Stimulated activated CD8-positive, alpha-beta memory T cell treated with anti-CD3 and anti-CD28 coated beads, Interleukin-4, amount 100 ng/mL, for 24 hours (primary cell): ENCODE measurements around the gene SLCO1B1.

ENCODE experiments used
- DNase-seq: peaks from one replicate; pipeline ENCODE4 v3.0.0-alpha.2; 2020; ENCODE audit warnings: low read depth

SLCO1B1 gene

DNA sequence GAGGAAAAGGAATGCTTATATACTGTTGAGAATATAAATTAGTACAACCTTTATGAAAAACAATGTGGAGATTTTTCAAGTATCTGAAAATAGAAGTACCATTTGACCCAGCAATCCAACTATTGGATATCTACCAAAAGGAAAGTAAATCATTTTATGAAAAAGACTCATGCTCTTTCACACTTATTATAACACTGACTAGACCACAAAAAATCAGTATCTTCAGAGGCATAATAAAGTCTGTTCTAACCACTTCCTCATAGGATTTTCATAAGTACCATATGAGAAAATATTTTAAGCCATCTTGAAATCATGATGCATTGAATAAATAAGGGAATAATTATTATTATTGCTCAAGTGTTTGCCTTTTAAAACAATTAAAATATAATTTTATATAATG lies 90.8 kb downstream of the SLCO1B1 start:
- DNase-seq, result no peak

DNA sequence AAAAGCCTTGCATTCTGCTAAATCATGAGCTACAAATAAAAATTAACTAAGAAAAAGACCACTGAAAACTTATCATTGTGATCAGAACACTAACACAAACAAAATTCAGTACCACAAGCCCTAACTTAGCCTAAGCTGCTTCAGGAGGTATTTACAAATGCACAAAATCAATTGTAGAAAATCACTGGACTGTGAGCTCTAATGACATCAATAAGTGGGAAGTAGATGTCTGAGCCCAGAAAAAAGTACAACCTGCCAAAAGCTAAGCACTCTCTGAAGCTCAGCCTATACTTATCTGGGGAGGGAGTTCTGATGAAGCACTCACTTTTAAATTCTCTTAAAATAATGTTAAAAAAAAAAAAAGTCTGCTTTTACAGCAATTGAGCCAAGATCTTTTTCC lies 92.9 kb downstream of the SLCO1B1 start:
- DNase-seq, result no peak

- DNase-seq, result no peak
These were observed 103.4 kb downstream of the SLCO1B1 start for GRCh38 chr12:21234395-21234794.

DNA sequence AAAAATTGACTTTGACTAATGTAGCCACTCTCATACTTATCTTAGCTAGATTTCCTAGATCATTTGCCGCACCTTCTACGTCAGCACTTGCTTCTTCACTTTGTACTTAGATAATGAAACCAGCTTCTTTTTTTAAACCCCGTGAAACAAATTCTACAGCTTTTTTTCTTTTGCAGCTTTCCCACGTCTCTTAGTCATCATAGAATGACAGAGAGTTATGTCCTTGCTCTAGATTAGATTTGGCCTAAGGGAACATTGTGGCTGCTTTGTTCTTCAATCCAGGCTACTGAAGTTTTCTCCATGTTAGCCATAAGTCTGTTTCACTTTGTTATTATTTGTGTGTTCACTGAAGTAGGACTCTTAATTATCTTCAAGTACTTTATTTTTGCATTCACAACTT lies 108.9 kb downstream of the SLCO1B1 start:
- no peak for DNase-seq

GRCh38 chr12:21248679-21249078 lies 117.7 kb downstream of the SLCO1B1 start:
- no peak for DNase-seq

GRCh38 chr12:21252070-21252469 lies 121.1 kb downstream of the SLCO1B1 start:
- DNase-seq, result no peak

GRCh38 chr12:21257172-21257571 lies 126.2 kb downstream of the SLCO1B1 start:
- DNase-seq, result no peak

DNA sequence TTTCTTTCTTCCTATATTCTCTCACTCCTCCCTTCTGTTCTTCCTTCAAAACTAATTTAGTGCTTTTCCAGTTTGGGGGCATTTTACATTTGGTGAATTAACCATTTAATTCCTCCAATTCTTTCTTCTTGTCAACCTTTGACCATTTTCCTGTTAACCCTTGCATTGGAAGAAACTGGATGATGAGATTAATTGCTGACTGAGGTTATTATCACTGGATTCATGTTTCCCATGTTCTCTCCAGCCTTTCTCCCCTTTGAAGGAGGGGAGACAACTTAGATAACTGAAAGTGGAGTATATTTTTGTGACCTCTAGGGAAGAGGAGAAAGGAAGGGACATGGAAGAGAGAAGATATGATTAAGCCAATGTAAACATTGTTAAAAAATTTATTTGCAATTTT lies 133.2 kb downstream of the SLCO1B1 start:
- DNase-seq, result no peak

DNA sequence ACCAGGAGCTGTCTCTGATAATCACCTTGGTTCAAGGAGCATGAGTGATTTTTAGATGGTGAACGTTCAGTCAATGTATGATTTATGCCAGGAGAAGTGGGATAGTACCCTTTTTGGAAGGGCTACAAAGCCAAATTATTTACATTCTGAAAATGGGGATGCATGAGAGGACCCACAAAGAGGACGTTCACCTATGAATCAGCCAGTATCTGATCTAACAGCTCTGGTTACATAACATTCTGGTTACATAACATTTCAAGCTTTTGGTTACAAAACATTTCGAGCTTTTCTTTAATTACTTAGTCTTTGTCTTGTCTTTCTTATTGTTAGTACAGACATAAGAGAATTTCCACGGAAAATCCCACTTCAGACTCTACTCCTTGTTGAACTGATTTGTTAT lies 134.9 kb downstream of the SLCO1B1 start:
- no peak for DNase-seq

DNA sequence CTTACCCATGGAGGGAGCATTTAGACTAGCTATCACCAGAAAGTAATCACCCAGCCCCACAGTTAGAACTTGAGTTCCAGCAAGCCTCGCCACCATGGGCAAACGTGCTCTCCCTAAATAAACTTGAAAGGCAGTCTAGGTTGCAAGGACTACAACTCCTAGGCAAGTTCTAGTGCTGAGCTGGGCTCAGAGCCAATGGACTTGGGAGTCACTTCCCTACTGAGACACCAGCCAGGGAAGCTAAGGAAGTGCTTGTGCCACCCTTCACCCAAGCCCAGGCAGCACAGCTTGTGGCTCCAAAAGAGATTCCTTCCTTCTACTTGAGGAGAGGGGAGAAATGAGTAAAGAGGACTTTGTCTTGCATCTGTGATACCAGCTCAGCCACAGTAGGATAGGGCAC lies 145.8 kb downstream of the SLCO1B1 start:
- no peak for DNase-seq
